HepG2 (cell line): ENCODE measurements around the gene ADAMTS17.

Experiments
- CTCF ChIP-seq: sonication (generic); formaldehyde crosslinking; IDR thresholded peaks from 2 replicates; pipeline ENCODE4 v1.5.0; 2020; ENCODE audit warnings: mild to moderate bottlenecking, missing genetic modification reagents, moderate library complexity
- FOXP1 ChIP-seq, 2 experiments: fragments of 450-650 bp in 1 of 2; IDR thresholded peaks; 2 replicates each; pipeline ENCODE4 v1.6.1; 2017 to 2018; ENCODE audit warnings: antibody characterized with exemption in 1 of 2
- JUNB ChIP-seq: sonication (generic); formaldehyde crosslinking; IDR thresholded peaks from 2 replicates; pipeline ENCODE4 v1.8.0; 2022; ENCODE audit warnings: missing genetic modification reagents, mild to moderate bottlenecking, borderline replicate concordance
- MEF2D ChIP-seq: sonication (generic); formaldehyde crosslinking; IDR thresholded peaks from 2 replicates; pipeline ENCODE4 v1.5.1; 2020; ENCODE audit warnings: mild to moderate bottlenecking, missing genetic modification reagents
- TF ChIP-seq, protein P1 (sequence below): fragments of 450-650 bp; IDR thresholded peaks from 2 replicates; pipeline ENCODE4 v1.6.1; 2017

GRCh38 chr15:99993681-99994131 lies 348.1 kb downstream of the ADAMTS17 start:
- no peak for TF ChIP-seq MEF2D (CRISPR knock-in tag)
- TF ChIP-seq JUNB (CRISPR knock-in tag), result no peak
- TF ChIP-seq, protein P1, sequence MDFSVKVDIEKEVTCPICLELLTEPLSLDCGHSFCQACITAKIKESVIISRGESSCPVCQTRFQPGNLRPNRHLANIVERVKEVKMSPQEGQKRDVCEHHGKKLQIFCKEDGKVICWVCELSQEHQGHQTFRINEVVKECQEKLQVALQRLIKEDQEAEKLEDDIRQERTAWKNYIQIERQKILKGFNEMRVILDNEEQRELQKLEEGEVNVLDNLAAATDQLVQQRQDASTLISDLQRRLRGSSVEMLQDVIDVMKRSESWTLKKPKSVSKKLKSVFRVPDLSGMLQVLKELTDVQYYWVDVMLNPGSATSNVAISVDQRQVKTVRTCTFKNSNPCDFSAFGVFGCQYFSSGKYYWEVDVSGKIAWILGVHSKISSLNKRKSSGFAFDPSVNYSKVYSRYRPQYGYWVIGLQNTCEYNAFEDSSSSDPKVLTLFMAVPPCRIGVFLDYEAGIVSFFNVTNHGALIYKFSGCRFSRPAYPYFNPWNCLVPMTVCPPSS, result no peak
- TF ChIP-seq CTCF (CRISPR knock-in tag), result no peak
- no peak for TF ChIP-seq FOXP1 (IDR thresholded peaks at IDR 0.05)
- no peak for TF ChIP-seq FOXP1 (CRISPR knock-in tag; IDR thresholded peaks at IDR 0.05)
